IMR-90 (cell line): ENCODE results near the gene MSANTD1.

Experiments used
- BHLHE40 ChIP-seq: fragments of 150-350 bp; IDR thresholded peaks from 2 replicates; pipeline ENCODE4 v1.6.1; 2016; ENCODE audit warnings: mild to moderate bottlenecking, low read depth, low read length
- MAZ ChIP-seq: IDR thresholded peaks from 2 replicates; pipeline ENCODE4 v1.6.1; 2012; ENCODE audit warnings: low read depth, mild to moderate bottlenecking, low read length, improper control_type of control experiment, moderate library complexity, borderline replicate concordance
- POLR2A ChIP-seq: IDR thresholded peaks from 2 replicates; pipeline ENCODE4 v1.6.1; 2012; ENCODE audit warnings: mild to moderate bottlenecking, low read depth, low read length
- RAD21 ChIP-seq: IDR thresholded peaks from 2 replicates; pipeline ENCODE4 v1.6.1; 2012; ENCODE audit warnings: low read length, improper control_type of control experiment
- SMC3 ChIP-seq: fragments of 150-350 bp; IDR thresholded peaks from 2 replicates; pipeline ENCODE4 v1.6.1; 2016; ENCODE audit warnings: low read depth, mild to moderate bottlenecking, antibody characterized with exemption, low read length, moderate library complexity
- TF ChIP-seq, protein P1 (sequence below): conservative IDR thresholded peaks from 2 replicates; pipeline ENCODE4 v1.5.1; 2012; ENCODE audit warnings: mild to moderate bottlenecking, low read depth, low read length, improper control_type of control experiment
- TF ChIP-seq, protein P2 (sequence below): fragments of 150-350 bp; IDR thresholded peaks from 2 replicates; pipeline ENCODE4 v1.6.1; 2017; ENCODE audit warnings: mild to moderate bottlenecking, antibody characterized with exemption, low read length, low read depth

DNA sequence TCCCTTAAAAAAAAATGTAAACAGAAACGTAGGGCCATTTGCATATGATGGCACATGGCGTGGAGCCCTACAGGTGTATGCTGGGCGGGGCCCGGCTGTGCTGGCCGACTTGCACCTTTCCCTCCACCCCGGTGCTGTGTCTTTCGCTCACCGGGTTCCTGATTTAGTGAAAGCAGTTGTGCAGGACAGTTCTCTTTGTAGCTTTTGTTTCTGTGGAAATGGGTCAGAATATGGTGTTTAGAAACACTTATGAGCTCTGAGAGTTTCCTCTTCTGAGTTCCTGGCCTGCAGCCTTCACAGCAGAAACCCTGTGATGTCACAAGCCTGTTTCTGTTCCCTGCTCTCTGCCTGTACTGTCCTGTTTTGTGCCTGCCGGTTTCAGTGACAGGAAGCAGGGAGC lies 22.5 kb upstream of the MSANTD1 start:
- TF ChIP-seq, protein P1, sequence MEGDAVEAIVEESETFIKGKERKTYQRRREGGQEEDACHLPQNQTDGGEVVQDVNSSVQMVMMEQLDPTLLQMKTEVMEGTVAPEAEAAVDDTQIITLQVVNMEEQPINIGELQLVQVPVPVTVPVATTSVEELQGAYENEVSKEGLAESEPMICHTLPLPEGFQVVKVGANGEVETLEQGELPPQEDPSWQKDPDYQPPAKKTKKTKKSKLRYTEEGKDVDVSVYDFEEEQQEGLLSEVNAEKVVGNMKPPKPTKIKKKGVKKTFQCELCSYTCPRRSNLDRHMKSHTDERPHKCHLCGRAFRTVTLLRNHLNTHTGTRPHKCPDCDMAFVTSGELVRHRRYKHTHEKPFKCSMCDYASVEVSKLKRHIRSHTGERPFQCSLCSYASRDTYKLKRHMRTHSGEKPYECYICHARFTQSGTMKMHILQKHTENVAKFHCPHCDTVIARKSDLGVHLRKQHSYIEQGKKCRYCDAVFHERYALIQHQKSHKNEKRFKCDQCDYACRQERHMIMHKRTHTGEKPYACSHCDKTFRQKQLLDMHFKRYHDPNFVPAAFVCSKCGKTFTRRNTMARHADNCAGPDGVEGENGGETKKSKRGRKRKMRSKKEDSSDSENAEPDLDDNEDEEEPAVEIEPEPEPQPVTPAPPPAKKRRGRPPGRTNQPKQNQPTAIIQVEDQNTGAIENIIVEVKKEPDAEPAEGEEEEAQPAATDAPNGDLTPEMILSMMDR = no peak
- TF ChIP-seq POLR2A (no peak), SMC3 (no peak), MAZ (no peak), BHLHE40 (no peak), RAD21 (no peak)
- TF ChIP-seq, protein P2, sequence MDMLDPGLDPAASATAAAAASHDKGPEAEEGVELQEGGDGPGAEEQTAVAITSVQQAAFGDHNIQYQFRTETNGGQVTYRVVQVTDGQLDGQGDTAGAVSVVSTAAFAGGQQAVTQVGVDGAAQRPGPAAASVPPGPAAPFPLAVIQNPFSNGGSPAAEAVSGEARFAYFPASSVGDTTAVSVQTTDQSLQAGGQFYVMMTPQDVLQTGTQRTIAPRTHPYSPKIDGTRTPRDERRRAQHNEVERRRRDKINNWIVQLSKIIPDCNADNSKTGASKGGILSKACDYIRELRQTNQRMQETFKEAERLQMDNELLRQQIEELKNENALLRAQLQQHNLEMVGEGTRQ = no peak
